Measurements from ENCODE around the gene PTPN21.

- peak; percentile 63; the same call in 1 of the 2 replicates for TF ChIP-seq POLR2A (IDR thresholded peaks at IDR 0.05; ENCODE audit: low read depth, low read length)
- peak; percentile 69; the same call in 1 of the 2 replicates for TF ChIP-seq POLR2AphosphoS5 (IDR thresholded peaks at IDR 0.05; ENCODE audit: low read depth, low read length)
- peak; percentile 8 for TF ChIP-seq PAX5 (IDR thresholded peaks at IDR 0.05; ENCODE audit: insufficient read depth, low read length, severe bottlenecking)
- TF ChIP-seq TAF1 (IDR thresholded peaks at IDR 0.05; ENCODE audit: low read depth, low read length), result peak; percentile 25; the same call in 1 of the 2 replicates
- TF ChIP-seq POU2F2 (IDR thresholded peaks at IDR 0.05; ENCODE audit: low read depth, low read length), result no peak
- TF ChIP-seq SPI1 (IDR thresholded peaks at IDR 0.05; ENCODE audit: low read depth, low read length), result no peak
Measured at GRCh38 chr14:88562831-88563686, 8.3 kb upstream of the PTPN21 start, which contains the start of gene ZC3H14.
